ENCODE results near the gene GNPNAT1.

GNPNAT1 gene

GRCh38 chr14:52791223-52792096 is at the start of gene GNPNAT1:
Gene GNPNAT1 (minus strand): TSS chr14:52791607. CDS start chr14:52784650, 6,957 bp downstream.
- TF ChIP-seq, protein P1, sequence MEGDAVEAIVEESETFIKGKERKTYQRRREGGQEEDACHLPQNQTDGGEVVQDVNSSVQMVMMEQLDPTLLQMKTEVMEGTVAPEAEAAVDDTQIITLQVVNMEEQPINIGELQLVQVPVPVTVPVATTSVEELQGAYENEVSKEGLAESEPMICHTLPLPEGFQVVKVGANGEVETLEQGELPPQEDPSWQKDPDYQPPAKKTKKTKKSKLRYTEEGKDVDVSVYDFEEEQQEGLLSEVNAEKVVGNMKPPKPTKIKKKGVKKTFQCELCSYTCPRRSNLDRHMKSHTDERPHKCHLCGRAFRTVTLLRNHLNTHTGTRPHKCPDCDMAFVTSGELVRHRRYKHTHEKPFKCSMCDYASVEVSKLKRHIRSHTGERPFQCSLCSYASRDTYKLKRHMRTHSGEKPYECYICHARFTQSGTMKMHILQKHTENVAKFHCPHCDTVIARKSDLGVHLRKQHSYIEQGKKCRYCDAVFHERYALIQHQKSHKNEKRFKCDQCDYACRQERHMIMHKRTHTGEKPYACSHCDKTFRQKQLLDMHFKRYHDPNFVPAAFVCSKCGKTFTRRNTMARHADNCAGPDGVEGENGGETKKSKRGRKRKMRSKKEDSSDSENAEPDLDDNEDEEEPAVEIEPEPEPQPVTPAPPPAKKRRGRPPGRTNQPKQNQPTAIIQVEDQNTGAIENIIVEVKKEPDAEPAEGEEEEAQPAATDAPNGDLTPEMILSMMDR (IDR thresholded peaks at IDR 0.05; ENCODE audit: control extremely low read depth, extremely low read depth, low read depth, missing control alignments) = no peak
- ChIA-PET POLR2A (no interaction called here), CTCF (interaction anchor here (1.7 kb wide), 1 partner anchor 34 kb away, joined by 5 read pairs; no protein-coding TSS in a partner anchor)
- peak; percentile 93 for DNase-seq (ENCODE audit: extremely low spot score)

DNA sequence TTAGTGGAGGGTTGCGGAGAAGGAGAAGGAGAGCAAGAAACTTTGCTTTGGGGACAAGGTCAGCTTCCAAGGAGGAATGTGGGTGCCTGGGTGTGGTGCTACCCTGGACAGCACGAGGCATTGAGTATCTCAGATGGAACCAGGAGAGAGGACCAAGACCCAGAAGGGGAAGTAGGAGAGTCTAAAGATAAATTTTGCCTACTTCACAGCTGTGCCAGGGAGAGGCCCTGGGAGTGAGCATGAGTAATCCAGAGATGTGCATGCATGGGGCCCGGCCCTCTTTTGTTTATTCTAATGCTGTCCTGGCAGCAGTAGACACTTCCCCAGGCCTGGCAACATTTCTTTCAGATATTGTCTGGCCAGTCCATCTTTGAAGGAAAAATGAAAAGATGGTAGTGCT is 49.5 kb upstream of the GNPNAT1 start:
- TF ChIP-seq, protein P1 (IDR thresholded peaks at IDR 0.05; ENCODE audit: control extremely low read depth, extremely low read depth, low read depth, missing control alignments) = no peak
- ChIA-PET CTCF (interaction anchor here (0.8 to 3.2 kb wide), 3 partner anchors 8 to 466 kb away, joined by 3 to 11 read pairs (median 3); no protein-coding TSS in a partner anchor), POLR2A (no interaction called here)
- peak; percentile 19 for DNase-seq (ENCODE audit: extremely low spot score)

DNA sequence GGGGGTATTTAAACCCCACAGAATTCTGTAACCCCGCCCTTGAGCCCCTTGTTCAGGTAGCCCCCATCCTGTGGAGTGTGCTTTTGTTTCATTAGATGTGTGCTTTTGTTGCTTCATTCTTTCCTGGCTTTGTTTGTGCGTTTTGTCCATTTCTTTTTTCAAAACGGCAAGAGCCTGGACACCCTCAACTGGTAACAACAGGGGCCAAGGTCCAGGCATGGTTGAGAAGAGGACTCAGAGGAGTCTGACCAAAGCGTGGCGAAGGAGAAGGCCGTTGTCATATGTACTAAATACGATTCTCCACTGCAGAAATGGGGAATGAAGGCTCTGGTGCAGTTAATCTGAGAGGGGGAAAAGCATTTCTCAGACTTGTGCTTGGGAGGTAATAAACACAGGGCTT is 46.0 kb upstream of the GNPNAT1 start:
- CTCF ChIA-PET = interaction anchor here (3.2 kb wide), 1 partner anchor 14 kb away, joined by 11 read pairs; no protein-coding TSS in a partner anchor
- POLR2A ChIA-PET = no interaction called here
- TF ChIP-seq, protein P1 (IDR thresholded peaks at IDR 0.05; ENCODE audit: control extremely low read depth, extremely low read depth, low read depth, missing control alignments) = no peak
- no peak for DNase-seq (ENCODE audit: extremely low spot score)

DNA sequence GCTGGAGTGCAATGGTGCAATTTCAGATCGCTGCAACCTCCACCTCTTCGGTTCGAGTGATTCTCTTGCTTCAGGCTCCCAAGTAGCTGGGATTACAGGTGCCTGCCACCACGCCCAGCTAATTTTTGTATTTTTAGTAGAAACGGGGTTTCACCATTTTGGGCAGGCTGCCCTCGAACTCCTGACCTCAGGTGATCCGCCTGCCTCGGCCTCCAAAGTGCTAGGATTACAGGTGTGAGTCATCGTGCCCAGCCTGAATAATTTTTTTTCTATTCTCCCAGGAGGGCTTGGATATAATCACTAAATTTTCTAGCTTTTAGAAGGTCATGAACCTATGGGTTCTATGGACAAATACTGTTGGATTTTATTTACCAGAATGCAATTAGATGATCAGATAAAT is 44.7 kb upstream of the GNPNAT1 start:
- ChIA-PET CTCF (no interaction called here), POLR2A (no interaction called here)
- DNase-seq (ENCODE audit: extremely low spot score) = no peak
- TF ChIP-seq, protein P1 (IDR thresholded peaks at IDR 0.05; ENCODE audit: control extremely low read depth, extremely low read depth, low read depth, missing control alignments) = no peak

- no peak for DNase-seq (ENCODE audit: extremely low spot score)
- CTCF ChIA-PET = interaction anchor here (0.6 to 2.1 kb wide), 3 partner anchors 11 to 125 kb away, joined by 3 to 7 read pairs (median 6); no protein-coding TSS in a partner anchor
- POLR2A ChIA-PET = no interaction called here
- TF ChIP-seq, protein P1 (IDR thresholded peaks at IDR 0.05; ENCODE audit: control extremely low read depth, extremely low read depth, low read depth, missing control alignments) = no peak
These were observed 43.9 kb upstream of the GNPNAT1 start for GRCh38 chr14:52835122-52835903.

- no peak for DNase-seq (ENCODE audit: extremely low spot score)
- TF ChIP-seq, protein P1 (IDR thresholded peaks at IDR 0.05; ENCODE audit: control extremely low read depth, extremely low read depth, low read depth, missing control alignments) = no peak
- ChIA-PET POLR2A (no interaction called here), CTCF (interaction anchor here (0.6 to 2.1 kb wide), 4 partner anchors 11 to 126 kb away, joined by 3 to 7 read pairs (median 4); no protein-coding TSS in a partner anchor)
These were observed 43.0 kb upstream of the GNPNAT1 start for GRCh38 chr14:52834440-52834842.
